ENCODE data around the gene SLC7A10. TPM values are rescaled to one million over a fixed set of nuclear protein-coding genes. Genes with fewer than 3 reads are reported as not detected.
"Not testable (repeated sequence)": the region's sequence is repeated elsewhere in the genome, so short reads cannot be mapped to it uniquely, and the experiment has no call there.

Gene SLC7A10
- total RNA-seq, 2 experiments from 2014 or later, result not detected

DNA sequence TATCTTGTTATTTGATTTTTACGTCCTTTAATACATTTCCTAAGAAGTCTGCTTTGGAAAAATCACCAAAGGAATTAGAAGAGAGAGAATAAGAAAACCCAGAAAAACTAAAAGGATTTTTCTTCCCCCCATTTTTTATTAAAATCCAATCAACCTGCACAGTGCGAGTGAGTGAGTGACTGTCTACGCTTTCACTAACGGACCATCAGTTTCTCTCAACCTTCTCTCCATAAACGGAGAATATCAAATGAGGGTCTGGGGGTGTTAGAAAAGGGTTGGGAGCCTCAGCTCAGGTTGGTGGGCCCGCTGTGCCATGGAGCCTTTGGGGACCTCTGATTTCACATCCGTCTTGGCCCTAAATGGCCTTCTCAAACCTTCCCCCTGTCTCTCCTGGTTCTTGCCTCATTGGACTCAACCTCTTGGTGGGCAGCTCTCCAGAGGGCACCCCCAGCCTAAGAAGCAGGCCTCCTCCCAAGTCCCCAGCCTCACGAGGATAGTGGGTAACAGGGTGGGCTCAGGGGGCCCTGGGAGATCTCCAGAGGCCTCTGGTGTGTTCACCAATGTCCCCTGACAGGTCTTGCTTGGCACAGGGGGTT lies 32.3 kb downstream of the SLC7A10 start:
- Mint-ChIP-seq H3K36me3 (no peaks in the 10 kb centered on the region), H3K27me3 (peaks cover 50% of the 10 kb centered on the region), H3K4me3 (peak overlapping the region; percentile 37), H3K9me3 (no peaks in the 10 kb centered on the region), H3K27ac (no peak overlapping the region), H3K4me1 (no peaks in the 10 kb centered on the region)
- ATAC-seq (ENCODE audit: low read depth) (no peak), DNase-seq (no peak)
- POLR2A ChIA-PET, result no interaction called here

DNA sequence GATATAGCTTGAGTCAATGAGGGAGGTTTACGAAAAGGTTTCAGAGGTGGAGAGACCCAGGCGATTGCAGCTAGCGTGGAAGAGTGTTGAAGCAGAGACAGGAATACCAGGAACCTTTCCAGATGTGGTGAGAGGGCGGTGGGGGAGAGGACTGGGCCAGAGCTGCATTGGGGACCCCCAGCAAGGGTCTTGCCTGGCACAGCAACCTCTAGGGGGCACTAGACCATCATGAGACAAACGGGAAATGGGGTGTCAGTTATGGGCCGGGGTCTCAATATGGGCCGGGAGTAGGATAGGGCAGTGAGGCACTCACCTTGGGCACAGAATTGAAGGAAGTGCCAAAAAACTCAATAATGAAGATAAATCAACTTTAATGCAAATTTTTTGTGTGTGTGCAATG lies 33.6 kb downstream of the SLC7A10 start:
- no peak for ATAC-seq (ENCODE audit: low read depth)
- Mint-ChIP-seq H3K4me1 (no peaks in the 10 kb centered on the region), H3K27ac (no peak overlapping the region), H3K27me3 (peaks cover 49% of the 10 kb centered on the region), H3K9me3 (no peaks in the 10 kb centered on the region), H3K36me3 (no peaks in the 10 kb centered on the region), H3K4me3 (no peak overlapping the region)
- POLR2A ChIA-PET, result no interaction called here
- no peak for DNase-seq

DNA sequence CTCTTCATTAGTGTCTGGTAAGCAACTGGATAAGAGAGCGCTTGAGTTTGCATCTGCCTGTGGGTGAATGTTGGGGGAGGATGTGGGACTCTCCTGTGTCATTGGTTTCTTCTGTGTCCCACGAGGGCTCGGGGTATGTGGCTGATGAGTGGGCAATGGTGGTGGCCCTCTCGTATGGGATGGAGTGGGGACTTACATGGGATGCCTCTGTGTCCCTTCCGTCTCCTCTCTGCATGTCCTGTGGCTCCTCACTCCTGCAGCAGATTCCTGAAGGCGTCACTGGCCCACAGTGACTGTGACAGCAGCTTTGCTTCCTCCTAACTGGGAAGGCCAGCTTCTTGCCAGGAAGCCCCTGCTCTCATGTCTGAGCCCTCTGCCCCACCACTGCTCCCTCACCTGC lies 34.1 kb downstream of the SLC7A10 start:
- POLR2A ChIA-PET, result no interaction called here
- H3K36me3 Mint-ChIP-seq, result no peaks in the 10 kb centered on the region
- no peak for DNase-seq
- no peak overlapping the region for H3K4me3 Mint-ChIP-seq
- H3K4me1 Mint-ChIP-seq, result no peaks in the 10 kb centered on the region
- no peak overlapping the region for H3K27ac Mint-ChIP-seq
- H3K9me3 Mint-ChIP-seq, result no peaks in the 10 kb centered on the region
- peaks cover 44% of the 10 kb centered on the region for H3K27me3 Mint-ChIP-seq
- no peak for ATAC-seq (ENCODE audit: low read depth)

DNA sequence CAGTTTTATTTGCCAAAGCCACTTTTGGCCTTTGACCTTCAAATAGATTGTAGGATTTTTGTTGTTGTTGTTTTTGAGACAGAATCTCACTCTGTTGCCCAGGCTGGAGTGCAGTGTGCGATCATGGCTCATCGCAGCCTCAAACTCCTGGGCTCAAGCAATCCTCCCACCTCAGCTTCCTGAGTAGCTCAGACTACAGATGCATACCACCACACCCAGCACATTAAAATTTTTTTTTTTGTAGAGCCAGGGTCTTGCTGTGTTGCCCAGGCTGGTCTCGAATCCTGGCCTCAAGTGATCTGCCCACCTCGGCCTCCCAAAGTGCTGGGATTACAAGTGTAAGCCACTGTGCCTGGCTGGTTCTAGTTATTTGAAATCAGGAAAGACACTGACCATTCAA lies 34.6 kb downstream of the SLC7A10 start:
- H3K4me1 Mint-ChIP-seq; H3K4me3 Mint-ChIP-seq; ATAC-seq (ENCODE audit: low read depth); H3K9me3 Mint-ChIP-seq; H3K36me3 Mint-ChIP-seq; DNase-seq; H3K27ac Mint-ChIP-seq; POLR2A ChIA-PET: not testable (repeated sequence)
- H3K27me3 Mint-ChIP-seq, result peaks cover 42% of the 10 kb centered on the region

DNA sequence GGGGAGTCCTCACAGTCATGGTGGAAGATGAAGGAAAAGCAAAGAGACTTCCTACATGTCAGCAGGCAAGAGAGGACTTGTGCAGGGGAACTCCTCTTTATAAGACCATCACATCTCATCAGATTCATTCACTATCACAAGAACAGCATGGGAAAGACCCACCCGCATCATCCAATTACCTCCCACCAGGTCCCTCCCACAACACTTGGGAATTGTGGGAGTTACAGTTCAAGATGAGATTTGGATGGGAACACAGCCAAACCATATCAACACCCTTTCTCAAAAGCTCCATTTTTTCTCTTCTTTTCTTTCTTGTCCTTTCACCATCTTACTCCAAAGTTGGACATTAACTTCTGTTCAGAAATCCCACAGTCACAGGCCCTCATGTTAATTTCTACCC lies 36.2 kb downstream of the SLC7A10 start:
- H3K27ac Mint-ChIP-seq, result no peak overlapping the region
- H3K4me3 Mint-ChIP-seq, result no peak overlapping the region
- POLR2A ChIA-PET, result interaction anchor here (1.1 kb wide), 1 partner anchor 17 kb away, joined by 6 read pairs; no protein-coding TSS in a partner anchor
- DNase-seq, result no peak
- H3K36me3 Mint-ChIP-seq, result no peaks in the 10 kb centered on the region
- no peaks in the 10 kb centered on the region for H3K9me3 Mint-ChIP-seq
- ATAC-seq (ENCODE audit: low read depth), result no peak
- H3K4me1 Mint-ChIP-seq, result peaks cover 2% of the 10 kb centered on the region
- peaks cover 33% of the 10 kb centered on the region for H3K27me3 Mint-ChIP-seq

DNA sequence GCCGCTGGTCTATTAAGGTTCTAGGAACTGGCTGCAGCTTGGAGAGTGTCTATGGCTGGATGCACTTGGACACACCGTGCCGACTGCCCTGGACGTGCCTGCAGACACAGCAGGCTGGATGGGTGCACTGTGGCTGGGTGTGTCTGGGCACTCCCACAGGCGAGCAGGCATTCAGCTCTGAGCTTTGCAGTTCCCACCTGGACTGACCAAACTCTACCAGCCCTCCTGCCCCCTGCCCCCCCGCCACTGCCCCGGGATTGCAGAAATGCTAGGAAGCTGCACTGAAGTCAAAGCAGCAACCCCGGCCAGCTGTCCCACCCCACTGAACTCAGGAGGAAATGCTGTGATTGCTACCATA lies 38.5 kb downstream of the SLC7A10 start:
- peaks cover 17% of the 10 kb centered on the region for H3K27me3 Mint-ChIP-seq
- no peaks in the 10 kb centered on the region for H3K9me3 Mint-ChIP-seq
- no peaks in the 10 kb centered on the region for H3K36me3 Mint-ChIP-seq
- no peak overlapping the region for H3K4me3 Mint-ChIP-seq
- H3K4me1 Mint-ChIP-seq, result peaks cover 2% of the 10 kb centered on the region
- ATAC-seq (ENCODE audit: low read depth) (no peak), DNase-seq (no peak)
- POLR2A ChIA-PET, result no interaction called here
- no peak overlapping the region for H3K27ac Mint-ChIP-seq

DNA sequence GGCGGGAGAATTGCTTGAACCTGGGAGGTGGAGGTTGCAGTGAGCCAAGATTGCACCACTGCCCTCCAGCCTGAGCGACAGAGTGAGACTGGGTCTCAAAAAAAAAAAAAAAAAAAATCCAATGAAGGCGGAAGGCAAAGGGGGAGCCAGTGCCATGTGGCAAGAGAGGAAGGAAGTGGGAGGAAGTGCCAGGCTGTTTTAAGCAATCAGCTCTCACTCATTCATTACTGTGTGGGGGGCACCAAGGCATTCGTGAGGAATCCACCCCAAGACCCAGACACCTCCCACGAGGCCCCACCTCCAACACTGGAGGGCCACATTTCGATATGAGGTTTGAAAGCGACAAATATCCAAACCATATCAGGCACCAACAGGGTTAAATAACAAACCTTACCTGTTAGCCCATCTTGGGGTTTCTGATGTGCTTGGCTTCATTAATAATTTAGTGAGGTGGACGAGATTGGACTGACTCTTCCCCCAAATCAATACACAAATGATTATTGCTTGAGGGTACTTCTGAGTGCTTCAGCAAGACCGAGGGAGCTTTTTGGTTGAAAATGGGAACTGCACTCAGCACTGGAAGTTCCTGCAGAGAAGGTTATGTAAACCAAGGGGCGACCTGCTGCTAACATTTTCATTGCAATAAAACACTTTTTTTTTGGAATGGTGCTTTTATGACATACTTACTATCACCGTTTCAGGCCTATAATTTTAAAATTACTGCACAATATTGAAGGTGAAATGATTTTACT lies 39.0 kb downstream of the SLC7A10 start:
- ATAC-seq (ENCODE audit: low read depth) (no peak), DNase-seq (no peak)
- Mint-ChIP-seq H3K4me3 (no peak overlapping the region), H3K27ac (no peak overlapping the region), H3K27me3 (peaks cover 13% of the 10 kb centered on the region), H3K9me3 (no peaks in the 10 kb centered on the region), H3K36me3 (no peaks in the 10 kb centered on the region), H3K4me1 (peaks cover 2% of the 10 kb centered on the region)
- POLR2A ChIA-PET, result no interaction called here

DNA sequence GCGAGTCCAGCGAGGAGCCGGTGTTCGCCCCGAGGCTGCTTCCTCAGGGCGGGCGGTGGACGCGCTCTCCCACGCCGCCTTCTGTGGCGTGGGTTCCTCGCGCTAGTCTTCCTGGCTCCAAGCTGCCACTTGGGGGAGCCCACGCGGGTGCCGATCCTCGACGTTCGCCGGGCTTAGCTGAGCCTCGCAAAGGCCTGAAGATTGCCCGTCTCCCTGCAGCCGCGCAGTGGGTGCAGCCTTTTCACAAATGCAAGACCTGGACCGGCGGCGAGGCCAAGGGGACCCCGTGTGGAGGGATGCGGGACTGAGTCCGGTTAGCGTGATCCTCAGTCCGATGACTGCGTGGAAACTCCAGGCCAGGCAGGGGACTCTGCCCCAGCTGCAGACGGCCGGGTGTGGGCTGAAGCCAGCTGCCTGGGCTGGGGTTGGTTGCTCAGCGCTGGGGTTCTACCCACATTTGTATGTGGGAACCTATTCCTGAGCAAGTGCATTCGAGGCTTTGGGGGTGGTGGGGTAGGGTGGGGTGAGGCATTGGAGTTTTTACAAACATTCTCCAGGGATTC lies 48.2 kb downstream of the SLC7A10 start:
- Mint-ChIP-seq H3K36me3 (peaks cover 2% of the 10 kb centered on the region), H3K4me3 (peak overlapping the region; percentile 96), H3K9me3 (no peaks in the 10 kb centered on the region), H3K4me1 (peaks cover 19% of the 10 kb centered on the region), H3K27me3 (peaks cover 3% of the 10 kb centered on the region), H3K27ac (peak overlapping the region; percentile 92)
- POLR2A ChIA-PET, result interaction anchor here (0.6 to 6.2 kb wide), 11 partner anchors 11 to 597 kb away, joined by 3 to 122 read pairs (median 5); partner anchors contain the start of genes CEBPG, GPATCH1, NUDT19 and PDCD5
- DNase-seq, result no peak
- peak; percentile 49 for ATAC-seq (ENCODE audit: low read depth)

DNA sequence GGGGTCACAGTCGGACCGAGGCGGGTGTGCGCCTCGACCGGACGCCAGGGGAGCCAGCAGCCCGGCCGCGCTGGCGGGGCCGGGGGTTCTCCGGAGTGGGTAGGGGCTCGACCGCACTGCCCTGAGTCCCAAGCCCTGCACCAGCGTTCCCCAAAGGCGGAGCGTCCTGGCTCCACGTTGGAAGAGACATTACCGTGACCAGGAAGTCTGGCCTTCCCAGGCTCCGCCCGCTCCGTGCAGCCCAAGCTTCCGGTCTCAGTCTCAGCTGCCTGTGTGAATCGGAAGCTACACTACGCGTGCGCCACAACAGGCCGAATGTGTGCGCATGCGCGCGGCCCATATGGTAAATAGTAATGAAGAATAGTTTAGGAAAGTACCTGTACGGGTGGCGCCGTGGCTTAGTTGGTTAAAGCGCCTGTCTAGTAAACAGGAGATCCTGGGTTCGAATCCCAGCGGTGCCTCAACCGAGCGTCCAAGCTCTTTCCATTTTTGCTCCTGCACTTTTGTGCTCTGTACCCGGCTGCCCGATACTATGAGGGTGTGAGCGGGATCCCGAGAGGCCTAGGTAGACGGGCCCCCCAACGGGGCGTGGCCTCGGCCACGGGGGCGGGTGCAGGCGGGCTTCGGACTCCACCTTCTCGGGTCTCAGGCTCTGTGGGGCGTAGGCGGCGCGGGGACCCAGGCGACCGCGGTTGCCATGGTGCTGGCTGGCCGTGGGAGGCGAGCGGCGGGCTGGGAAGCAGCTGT lies 48.8 kb downstream of the SLC7A10 start:
- Mint-ChIP-seq H3K9me3 (no peaks in the 10 kb centered on the region), H3K27me3 (peaks cover 3% of the 10 kb centered on the region), H3K4me1 (peaks cover 19% of the 10 kb centered on the region), H3K36me3 (peaks cover 2% of the 10 kb centered on the region), H3K4me3 (peak overlapping the region; percentile 96), H3K27ac (peak overlapping the region; percentile 92)
- POLR2A ChIA-PET, result interaction anchor here (0.6 to 6.2 kb wide), 17 partner anchors 10 to 596 kb away, joined by 3 to 122 read pairs (median 5); partner anchors contain the start of genes CEBPG, GPATCH1, NUDT19 and PDCD5
- peak; percentile 98 for DNase-seq
- peak; percentile 86 for ATAC-seq (ENCODE audit: low read depth)

DNA sequence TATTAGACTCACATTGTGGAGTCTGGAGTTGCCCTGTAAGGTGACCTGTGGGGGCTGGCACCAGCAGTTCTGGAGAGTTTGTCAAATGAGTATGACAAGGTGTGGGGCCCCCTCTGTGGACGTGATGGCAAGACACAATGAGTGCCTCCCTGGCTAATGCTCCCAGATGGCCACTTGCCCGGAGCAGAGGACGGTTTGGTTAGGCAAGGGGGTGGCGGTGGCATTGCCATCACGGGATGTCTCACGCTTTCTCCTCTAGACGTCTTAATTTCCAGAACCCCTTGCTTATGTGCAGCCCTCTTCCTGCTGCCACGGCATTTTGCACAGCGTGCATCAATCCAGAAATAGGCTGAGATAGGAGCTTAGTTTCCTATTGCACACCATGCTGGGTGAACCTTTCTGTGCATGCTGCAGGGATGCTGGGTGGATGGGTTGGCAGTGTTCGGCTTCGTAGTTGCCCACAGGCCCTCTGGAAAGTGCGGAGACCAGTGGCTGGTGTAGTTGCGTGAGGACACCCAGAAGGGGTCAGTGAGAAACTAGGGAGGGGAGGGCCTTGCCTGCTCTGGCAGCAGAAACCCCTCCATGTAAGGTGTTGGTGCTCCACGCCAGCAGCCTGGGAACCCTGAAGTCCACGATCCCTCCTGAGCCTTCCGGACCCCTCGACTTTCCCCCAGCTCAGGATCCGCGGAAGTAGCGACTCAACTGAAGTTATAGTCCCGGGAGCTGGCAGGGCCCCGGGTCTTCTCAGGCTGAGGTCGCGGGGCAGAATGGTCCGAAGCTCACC lies 49.6 kb downstream of the SLC7A10 start:
- H3K9me3 Mint-ChIP-seq, result no peaks in the 10 kb centered on the region

DNA sequence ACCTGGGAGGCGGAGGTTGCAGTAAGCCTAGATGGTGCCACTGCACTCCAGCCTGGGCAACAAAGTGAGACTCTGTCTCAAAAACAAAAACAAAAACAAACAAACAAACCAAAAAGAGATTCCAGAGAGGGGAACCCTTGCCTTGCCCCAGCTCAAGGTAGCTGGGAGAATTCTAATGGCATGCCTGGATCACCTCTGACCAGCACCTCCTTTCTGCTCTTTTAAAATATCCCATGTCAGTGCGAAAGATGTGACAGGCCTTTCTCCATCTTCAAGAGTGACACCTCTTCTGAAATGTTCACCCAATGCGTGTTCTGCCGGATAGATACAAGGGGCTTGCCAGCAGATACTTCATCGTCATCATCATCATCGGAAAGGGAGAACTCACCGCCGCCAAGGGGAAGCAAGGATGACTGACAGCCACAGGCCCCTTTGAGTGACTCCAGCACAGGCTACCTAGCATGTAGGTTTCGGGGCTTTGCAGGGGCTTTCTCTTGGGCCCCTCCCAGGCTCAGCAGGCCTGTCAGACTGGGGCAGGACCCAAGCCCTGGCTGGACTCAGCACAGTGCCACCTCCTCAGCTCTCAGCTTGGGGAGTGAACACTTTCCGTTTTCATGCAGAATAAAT lies 50.4 kb downstream of the SLC7A10 start:
- Mint-ChIP-seq H3K9me3 (no peaks in the 10 kb centered on the region), H3K36me3 (peaks cover 2% of the 10 kb centered on the region), H3K4me1 (peaks cover 19% of the 10 kb centered on the region), H3K27ac (no peak overlapping the region), H3K27me3 (peaks cover 3% of the 10 kb centered on the region), H3K4me3 (peak overlapping the region; percentile 96)
- no peak for DNase-seq
- POLR2A ChIA-PET, result interaction anchor here (0.6 to 6.2 kb wide), 7 partner anchors 10 to 58 kb away, joined by 3 to 122 read pairs (median 5); no protein-coding TSS in a partner anchor
- ATAC-seq (ENCODE audit: low read depth), result no peak

More for the DNA sequence above, 49.6 kb downstream of the SLC7A10 start:
- peak overlapping the region; percentile 96 for H3K4me3 Mint-ChIP-seq
- DNase-seq, result no peak
- peaks cover 3% of the 10 kb centered on the region for H3K27me3 Mint-ChIP-seq
- H3K36me3 Mint-ChIP-seq, result peaks cover 2% of the 10 kb centered on the region
- POLR2A ChIA-PET, result interaction anchor here (0.6 to 6.2 kb wide), 15 partner anchors 10 to 595 kb away, joined by 3 to 122 read pairs (median 5); partner anchors contain the start of genes CEBPG, NUDT19 and PDCD5
- ATAC-seq (ENCODE audit: low read depth), result no peak
- peaks cover 19% of the 10 kb centered on the region for H3K4me1 Mint-ChIP-seq
- peak overlapping the region; percentile 92 for H3K27ac Mint-ChIP-seq

DNA sequence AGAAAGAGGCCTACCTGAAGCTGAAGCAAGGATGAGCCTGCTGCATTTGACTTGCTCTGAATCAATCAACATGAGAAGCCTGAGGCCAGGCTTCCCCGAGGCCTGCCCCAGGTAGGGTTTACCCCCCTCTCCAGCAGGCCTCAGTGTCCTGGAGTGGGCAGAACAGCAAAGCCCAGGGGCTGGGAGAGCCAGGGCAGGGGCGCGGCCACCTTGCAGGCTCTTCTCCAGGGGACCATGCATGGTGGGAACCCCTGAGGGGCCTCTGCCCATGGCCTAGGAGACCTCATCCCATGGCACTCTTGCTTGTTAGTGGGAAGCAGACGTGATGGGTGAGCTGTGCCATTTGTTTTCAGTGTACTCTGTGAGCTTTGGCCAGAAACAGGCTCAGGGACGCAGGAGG lies 51.5 kb downstream of the SLC7A10 start:
- Mint-ChIP-seq H3K36me3 (peaks cover 4% of the 10 kb centered on the region), H3K27me3 (peaks cover 3% of the 10 kb centered on the region), H3K4me1 (peaks cover 19% of the 10 kb centered on the region), H3K9me3 (peaks cover under 1% of the 10 kb centered on the region), H3K27ac (no peak overlapping the region), H3K4me3 (no peak overlapping the region)
- DNase-seq (no peak), ATAC-seq (ENCODE audit: low read depth) (no peak)
- POLR2A ChIA-PET, result interaction anchor here (0.6 to 6.2 kb wide), 2 partner anchors 14 to 140 kb away, joined by 4 to 122 read pairs; no protein-coding TSS in a partner anchor
